ENCODE measurements around the gene SERPINI1.

SERPINI1 gene

GRCh38 chr3:167851171-167851570, 115.7 kb downstream of the SERPINI1 start:
- no peak for DNase-seq (ENCODE audit: low read depth)

- DNase-seq (ENCODE audit: low read depth), result no peak
Observed at GRCh38 chr3:167851749-167852148, 116.2 kb downstream of the SERPINI1 start.

GRCh38 chr3:167852216-167852615, 116.7 kb downstream of the SERPINI1 start:
- DNase-seq (ENCODE audit: low read depth), result no peak

- no peak for DNase-seq (ENCODE audit: low read depth)
Observed at GRCh38 chr3:167854063-167854462, 118.5 kb downstream of the SERPINI1 start.

GRCh38 chr3:167854846-167855245, 119.3 kb downstream of the SERPINI1 start:
- no peak for DNase-seq (ENCODE audit: low read depth)

- DNase-seq (ENCODE audit: low read depth), result no peak
Observed at GRCh38 chr3:167855306-167855705, 119.8 kb downstream of the SERPINI1 start.

- DNase-seq (ENCODE audit: low read depth), result no peak
Observed at GRCh38 chr3:167858865-167859264, 123.3 kb downstream of the SERPINI1 start.

- no peak for DNase-seq (ENCODE audit: low read depth)
Observed at GRCh38 chr3:167859610-167860009, 124.1 kb downstream of the SERPINI1 start.

GRCh38 chr3:167861649-167862048, 126.1 kb downstream of the SERPINI1 start:
- no peak for DNase-seq (ENCODE audit: low read depth)

GRCh38 chr3:167862104-167862730, 126.7 kb downstream of the SERPINI1 start:
- no peak for DNase-seq (ENCODE audit: low read depth)

GRCh38 chr3:167863811-167864551, 128.5 kb downstream of the SERPINI1 start:
- no peak for DNase-seq (ENCODE audit: low read depth)

GRCh38 chr3:167864552-167864874, 129.0 kb downstream of the SERPINI1 start:
- DNase-seq (ENCODE audit: low read depth), result no peak

- DNase-seq (ENCODE audit: low read depth), result no peak
Observed at GRCh38 chr3:167866331-167866730, 130.8 kb downstream of the SERPINI1 start.

- DNase-seq (ENCODE audit: low read depth), result no peak
Observed at GRCh38 chr3:167867981-167868380, 132.5 kb downstream of the SERPINI1 start.

GRCh38 chr3:167870181-167870580, 134.7 kb downstream of the SERPINI1 start:
- no peak for DNase-seq (ENCODE audit: low read depth)

GRCh38 chr3:167870759-167871158, 135.2 kb downstream of the SERPINI1 start:
- no peak for DNase-seq (ENCODE audit: low read depth)

- no peak for DNase-seq (ENCODE audit: low read depth)
Observed at GRCh38 chr3:167872032-167872431, 136.5 kb downstream of the SERPINI1 start.

- DNase-seq (ENCODE audit: low read depth), result no peak
Observed at GRCh38 chr3:167872941-167873340, 137.4 kb downstream of the SERPINI1 start.

- no peak for DNase-seq (ENCODE audit: low read depth)
Observed at GRCh38 chr3:167874671-167875372, 139.3 kb downstream of the SERPINI1 start.

All from activated gamma-delta T cell treated with anti-CD3 and anti-CD28 coated beads, Interleukin-2, amount 50 U/mL, for 16 hours (primary cell).